Ascending aorta (tissue), 2 donors: Measurements from ENCODE around the gene ZC2HC1B. TPM values are rescaled to one million over a fixed set of nuclear protein-coding genes. Genes with fewer than 3 reads are reported as not detected.

Experiments
- DNase-seq, 2 donors: peaks; one replicate each; pipeline ENCODE4 v3.0.0-alpha.2; 2019; ENCODE audit warnings: low spot score in 2 of 2
- H3K27ac ChIP-seq, 2 donors: fragments of 200-600 bp; sonication (generic); one replicate each; pipeline ENCODE4 v1.5.1; 2016 to 2017; ENCODE audit warnings: mild to moderate bottlenecking in 1 of 2
- H3K27me3 ChIP-seq: fragments of 200-600 bp; sonication (generic); one replicate; pipeline ENCODE4 v1.5.1; 2017
- H3K36me3 ChIP-seq, 2 donors: fragments of 200-600 bp; sonication (generic); one replicate each; pipeline ENCODE4 v1.5.1; 2016
- H3K4me1 ChIP-seq, 2 donors: fragments of 200-600 bp; sonication (generic); one replicate each; pipeline ENCODE4 v1.5.1; 2016 to 2017; ENCODE audit warnings: mild to moderate bottlenecking in 1 of 2
- H3K4me3 ChIP-seq, 2 donors: fragments of 200-600 bp; sonication (generic); one replicate each; pipeline ENCODE4 v1.5.1; 2016 to 2017; ENCODE audit warnings: mild to moderate bottlenecking in 1 of 2
- H3K9me3 ChIP-seq, 2 donors: fragments of 200-600 bp; sonication (generic); one replicate each; pipeline ENCODE4 v1.5.1; 2016
- CTCF ChIP-seq, 3 experiments: fragments of 200-600 bp in 2 of 3; fragments of 450-650 bp in 1 of 3; sonication (generic) in 2 of 3; IDR thresholded peaks; one replicate each; pipeline ENCODE4 v1.5.1; 2016 to 2019; ENCODE audit warnings: antibody characterized with exemption in 3 of 3, mild to moderate bottlenecking in 1 of 3, moderate library complexity in 1 of 3
- intact Hi-C: fragments of 100-400 bp; cut with DNase I; formaldehyde crosslinking; loops from one replicate; pipeline ENCODE4 v1.15.1; 2023
- total RNA-seq: library from RNA; depleted of rRNA; stranded (reverse); fragments of >200 nt; gene quantifications from one replicate; pipeline ENCODE4 v1.1.0, GENCODE V29; 2016

The ZC2HC1B gene
- total RNA-seq, 1 donor from 2014 or later, result not detected

GRCh38 chr6:143882401-143882930 is 18.2 kb downstream of the ZC2HC1B start:
- no peak for DNase-seq
- intact Hi-C loops, result no loop called here
- no peaks in the 10 kb centered on the region for H3K36me3 ChIP-seq
- no peak overlapping the region for H3K4me3 ChIP-seq
- no peak for TF ChIP-seq CTCF (IDR thresholded peaks at IDR 0.05)
- no peaks in the 10 kb centered on the region for H3K4me1 ChIP-seq
- H3K27ac ChIP-seq, result no peak overlapping the region
- H3K27me3 ChIP-seq, result no peaks in the 10 kb centered on the region
- no peaks in the 10 kb centered on the region for H3K9me3 ChIP-seq

GRCh38 chr6:143884216-143884900 is 20.1 kb downstream of the ZC2HC1B start:
- no peak overlapping the region for H3K27ac ChIP-seq
- H3K4me3 ChIP-seq, result no peak overlapping the region
- no peak for TF ChIP-seq CTCF (IDR thresholded peaks at IDR 0.05)
- no peaks in the 10 kb centered on the region for H3K9me3 ChIP-seq
- DNase-seq, result no peak
- H3K4me1 ChIP-seq, result no peaks in the 10 kb centered on the region
- no peaks in the 10 kb centered on the region for H3K27me3 ChIP-seq
- no peaks in the 10 kb centered on the region for H3K36me3 ChIP-seq
- intact Hi-C loops, result no loop called here

- no peak for DNase-seq
- no peaks in the 10 kb centered on the region for H3K4me1 ChIP-seq
- no peak for TF ChIP-seq CTCF (IDR thresholded peaks at IDR 0.05)
- intact Hi-C loops, result no loop called here
- no peak overlapping the region for H3K4me3 ChIP-seq
- no peak overlapping the region for H3K27ac ChIP-seq
- no peaks in the 10 kb centered on the region for H3K36me3 ChIP-seq
- no peaks in the 10 kb centered on the region for H3K27me3 ChIP-seq
- no peaks in the 10 kb centered on the region for H3K9me3 ChIP-seq
These were observed 20.8 kb downstream of the ZC2HC1B start for GRCh38 chr6:143885116-143885515.

GRCh38 chr6:143894655-143895054 is 30.4 kb downstream of the ZC2HC1B start:
- no peaks in the 10 kb centered on the region for H3K27me3 ChIP-seq
- intact Hi-C loops, result no loop called here

GRCh38 chr6:143896126-143896860 is 32.0 kb downstream of the ZC2HC1B start:
- H3K27me3 ChIP-seq, result no peaks in the 10 kb centered on the region
- H3K36me3 ChIP-seq, result no peaks in the 10 kb centered on the region
- no peak for TF ChIP-seq CTCF (IDR thresholded peaks at IDR 0.05)
- no peaks in the 10 kb centered on the region for H3K9me3 ChIP-seq
- no peak for DNase-seq
- H3K4me1 ChIP-seq, result no peaks in the 10 kb centered on the region
- no peak overlapping the region for H3K4me3 ChIP-seq
- intact Hi-C loops, result no loop called here
- no peak overlapping the region for H3K27ac ChIP-seq

More at GRCh38 chr6:143894655-143895054, 30.4 kb downstream of the ZC2HC1B start:
- Histone ChIP-seq H3K4me3 (no peak overlapping the region), H3K9me3 (no peaks in the 10 kb centered on the region), H3K27ac (no peak overlapping the region), H3K4me1 (no peaks in the 10 kb centered on the region), H3K36me3 (no peaks in the 10 kb centered on the region)
- TF ChIP-seq CTCF (IDR thresholded peaks at IDR 0.05), result no peak
- no peak for DNase-seq
